ENCODE data around the gene NECTIN1.
A peak's percentile ranks its signal among the peaks of the same experiment; 100 is the strongest.

Gene NECTIN1

GRCh38 chr11:119727523-119728151, 1.4 kb downstream of the NECTIN1 start:
- Histone ChIP-seq H3K4me2 (ENCODE audit: low read length) (peak overlapping the region; percentile 83), H3K4me3 (ENCODE audit: low read length) (peak overlapping the region; percentile 94), H3K27me3 (ENCODE audit: low read depth, low read length) (no peaks in the 10 kb centered on the region), H3K27ac (ENCODE audit: low read length) (peak overlapping the region; percentile 48), H4K20me1 (ENCODE audit: insufficient read depth, low read length) (peaks cover 49% of the 10 kb centered on the region), H3K36me3 (replicated peaks; ENCODE audit: low read depth, low read length) (peaks cover 21% of the 10 kb centered on the region), H3K9me3 (ENCODE audit: insufficient read depth, low read length) (no peaks in the 10 kb centered on the region), H2AFZ (ENCODE audit: low read depth, low read length) (no peak overlapping the region), H3K4me1 (ENCODE audit: low read length) (peaks cover 51% of the 10 kb centered on the region), H3K79me2 (ENCODE audit: low read length) (peaks cover 65% of the 10 kb centered on the region), H3K9ac (ENCODE audit: low read length) (peak overlapping the region; percentile 84)
- TF ChIP-seq CTCF (IDR thresholded peaks at IDR 0.05; ENCODE audit: low read depth, low read length): peak; percentile 40
- TF ChIP-seq EZH2phosphoT487 (IDR thresholded peaks at IDR 0.05; ENCODE audit: low read depth): no peak

GRCh38 chr11:119726585-119727522, 2.1 kb downstream of the NECTIN1 start:
- peak overlapping the region; percentile 83 for H3K4me2 ChIP-seq (ENCODE audit: low read length)
- H3K9ac ChIP-seq (ENCODE audit: low read length): peak overlapping the region; percentile 84
- H3K27me3 ChIP-seq (ENCODE audit: low read depth, low read length): no peaks in the 10 kb centered on the region
- H3K9me3 ChIP-seq (ENCODE audit: insufficient read depth, low read length): no peaks in the 10 kb centered on the region
- peak overlapping the region; percentile 48 for H3K27ac ChIP-seq (ENCODE audit: low read length)
- H3K79me2 ChIP-seq (ENCODE audit: low read length): peaks cover 73% of the 10 kb centered on the region
- H2AFZ ChIP-seq (ENCODE audit: low read depth, low read length): no peak overlapping the region
- peak overlapping the region; percentile 94 for H3K4me3 ChIP-seq (ENCODE audit: low read length)
- TF ChIP-seq EZH2phosphoT487 (IDR thresholded peaks at IDR 0.05; ENCODE audit: low read depth) (no peak), CTCF (IDR thresholded peaks at IDR 0.05; ENCODE audit: low read depth, low read length) (no peak)
- H4K20me1 ChIP-seq (ENCODE audit: insufficient read depth, low read length): peaks cover 57% of the 10 kb centered on the region
- H3K4me1 ChIP-seq (ENCODE audit: low read length): peaks cover 59% of the 10 kb centered on the region
- H3K36me3 ChIP-seq (replicated peaks; ENCODE audit: low read depth, low read length): peaks cover 25% of the 10 kb centered on the region

- Histone ChIP-seq H3K4me1 (ENCODE audit: low read length) (peaks cover 66% of the 10 kb centered on the region), H3K79me2 (ENCODE audit: low read length) (peaks cover 80% of the 10 kb centered on the region), H4K20me1 (ENCODE audit: insufficient read depth, low read length) (peaks cover 64% of the 10 kb centered on the region), H3K27me3 (ENCODE audit: low read depth, low read length) (no peaks in the 10 kb centered on the region), H3K27ac (ENCODE audit: low read length) (peak overlapping the region; percentile 48), H3K9ac (ENCODE audit: low read length) (peak overlapping the region; percentile 84), H3K4me3 (ENCODE audit: low read length) (peak overlapping the region; percentile 94), H3K4me2 (ENCODE audit: low read length) (peak overlapping the region; percentile 83), H2AFZ (ENCODE audit: low read depth, low read length) (no peak overlapping the region), H3K36me3 (replicated peaks; ENCODE audit: low read depth, low read length) (peaks cover 32% of the 10 kb centered on the region), H3K9me3 (ENCODE audit: insufficient read depth, low read length) (no peaks in the 10 kb centered on the region)
- no peak for TF ChIP-seq EZH2phosphoT487 (IDR thresholded peaks at IDR 0.05; ENCODE audit: low read depth)
- no peak for TF ChIP-seq CTCF (IDR thresholded peaks at IDR 0.05; ENCODE audit: low read depth, low read length)
Observed at GRCh38 chr11:119726150-119726553, 2.8 kb downstream of the NECTIN1 start.

GRCh38 chr11:119724956-119725355, 4.0 kb downstream of the NECTIN1 start:
- H2AFZ ChIP-seq (ENCODE audit: low read depth, low read length): no peak overlapping the region
- peaks cover 76% of the 10 kb centered on the region for H4K20me1 ChIP-seq (ENCODE audit: insufficient read depth, low read length)
- no peaks in the 10 kb centered on the region for H3K27me3 ChIP-seq (ENCODE audit: low read depth, low read length)
- no peak overlapping the region for H3K9ac ChIP-seq (ENCODE audit: low read length)
- H3K9me3 ChIP-seq (ENCODE audit: insufficient read depth, low read length): no peaks in the 10 kb centered on the region
- peak overlapping the region; percentile 83 for H3K4me2 ChIP-seq (ENCODE audit: low read length)
- H3K27ac ChIP-seq (ENCODE audit: low read length): no peak overlapping the region
- peaks cover 92% of the 10 kb centered on the region for H3K79me2 ChIP-seq (ENCODE audit: low read length)
- H3K4me3 ChIP-seq (ENCODE audit: low read length): peak overlapping the region; percentile 23; the same call in 1 of the 2 replicates
- TF ChIP-seq EZH2phosphoT487 (IDR thresholded peaks at IDR 0.05; ENCODE audit: low read depth) (no peak), CTCF (IDR thresholded peaks at IDR 0.05; ENCODE audit: low read depth, low read length) (no peak)
- peaks cover 44% of the 10 kb centered on the region for H3K36me3 ChIP-seq (replicated peaks; ENCODE audit: low read depth, low read length)
- H3K4me1 ChIP-seq (ENCODE audit: low read length): peaks cover 62% of the 10 kb centered on the region
